Stimulated activated CD4-positive, alpha-beta T cell treated with anti-CD3 and anti-CD28 coated beads, Interleukin-1b, Interleukin-23, amount 100 ng/mL, for 4 hours (primary cell): ENCODE data around the gene SFMBT2.
"Not testable (repeated sequence)": the region's sequence is repeated elsewhere in the genome, so short reads cannot be mapped to it uniquely, and the experiment has no call there.

ENCODE experiments used
- DNase-seq, 2 donors: peaks; one replicate each; pipeline ENCODE4 v3.0.0-alpha.2; 2020; ENCODE audit warnings: low read depth in 2 of 2

Gene SFMBT2

GRCh38 chr10:7320072-7320471 lies 90.8 kb downstream of the SFMBT2 start:
- DNase-seq = no peak

GRCh38 chr10:7319632-7320031 lies 91.2 kb downstream of the SFMBT2 start:
- DNase-seq = no peak

- DNase-seq = no peak
Observed at GRCh38 chr10:7318836-7319235, 92.0 kb downstream of the SFMBT2 start.

GRCh38 chr10:7317786-7318446 lies 92.9 kb downstream of the SFMBT2 start:
- no peak for DNase-seq

GRCh38 chr10:7316839-7317238 lies 94.0 kb downstream of the SFMBT2 start:
- DNase-seq = no peak

- DNase-seq = no peak
Observed at GRCh38 chr10:7315906-7316305, 94.9 kb downstream of the SFMBT2 start.

- DNase-seq = no peak
Observed at GRCh38 chr10:7314170-7314569, 96.7 kb downstream of the SFMBT2 start.

GRCh38 chr10:7312488-7312857 lies 98.4 kb downstream of the SFMBT2 start:
- DNase-seq = no peak

GRCh38 chr10:7311850-7312487 lies 98.9 kb downstream of the SFMBT2 start:
- DNase-seq = not testable (repeated sequence)

- DNase-seq = no peak
Observed at GRCh38 chr10:7311218-7311849, 99.5 kb downstream of the SFMBT2 start.

- no peak for DNase-seq
Observed at GRCh38 chr10:7310076-7310475, 100.8 kb downstream of the SFMBT2 start.

- DNase-seq = no peak
Observed at GRCh38 chr10:7308826-7309225, 102.0 kb downstream of the SFMBT2 start.

- DNase-seq = no peak
Observed at GRCh38 chr10:7306616-7307015, 104.2 kb downstream of the SFMBT2 start.

GRCh38 chr10:7306147-7306546 lies 104.7 kb downstream of the SFMBT2 start:
- no peak for DNase-seq

- DNase-seq = no peak
Observed at GRCh38 chr10:7305053-7305452, 105.8 kb downstream of the SFMBT2 start.

- no peak for DNase-seq
Observed at GRCh38 chr10:7304110-7304509, 106.7 kb downstream of the SFMBT2 start.

GRCh38 chr10:7302930-7303557 lies 107.8 kb downstream of the SFMBT2 start:
- no peak for DNase-seq

GRCh38 chr10:7302392-7302906 lies 108.4 kb downstream of the SFMBT2 start:
- DNase-seq = no peak

GRCh38 chr10:7301006-7301778 lies 109.6 kb downstream of the SFMBT2 start:
- DNase-seq = no peak

GRCh38 chr10:7300384-7300971 lies 110.4 kb downstream of the SFMBT2 start:
- DNase-seq = no peak

- DNase-seq = not testable (repeated sequence)
Observed at GRCh38 chr10:7299601-7300325, 111.1 kb downstream of the SFMBT2 start.
